Measurements from ENCODE around the gene AGTRAP. TPM values are rescaled to one million over a fixed set of nuclear protein-coding genes. Genes with fewer than 3 reads are reported as not detected.

The AGTRAP gene
- total and polyA plus RNA-seq, 2 of the 8 experiments (the other 6 are each of a cell fraction or from before 2014, with no cell fraction given), result 69.7 to 192 TPM

- no peak overlapping the region for H4K8ac ChIP-seq (ENCODE audit: extremely low read depth, insufficient read depth, low read length)
- no peak overlapping the region for H3K14ac ChIP-seq (ENCODE audit: insufficient read length)
- no peak overlapping the region for H2BK5ac ChIP-seq (ENCODE audit: low read depth, low read length)
- H4K20me1 ChIP-seq (replicated peaks in 1 of 2; ENCODE audit: control insufficient read depth in 1 of 2, insufficient read depth in 2 of 2, low read length in 2 of 2), result peaks cover 0 to 2% of the 10 kb centered on the region in 2 experiments
- H2BK15ac ChIP-seq (ENCODE audit: low read length), result no peak overlapping the region
- H3K23ac ChIP-seq (ENCODE audit: insufficient read length), result no peak overlapping the region
- H3K79me1 ChIP-seq (ENCODE audit: low read depth, low read length), result peaks cover 2% of the 10 kb centered on the region; the same call in 1 of the 2 replicates
- no peaks in the 10 kb centered on the region for H3K9me3 ChIP-seq (ENCODE audit: insufficient read depth in 2 of 2, low read depth in 1 of 2, low read length in 1 of 2)
- 82% methylated on average over 15 of the region's 15 CpGs; no CpG with 5 or more reads in 1 of the 2 experiments for whole genome bisulfite sequencing, 2 experiments (ENCODE audit: extremely low coverage in 1 of 2, insufficient coverage in 1 of 2, insufficient read length in 1 of 2, insufficient replicate concordance in 2 of 2, low coverage in 1 of 2, low lambda C conversion rate in 2 of 2, missing lambda C conversion rate in 1 of 2)
- no peak overlapping the region for H2BK20ac ChIP-seq (ENCODE audit: low read length)
- no peak overlapping the region for H3K56ac ChIP-seq (replicated peaks; ENCODE audit: insufficient read length, low read depth, low read length)
- no peak overlapping the region for H2BK120ac ChIP-seq (replicated peaks; ENCODE audit: low read depth, low read length)
- no peak for TF ChIP-seq NANOG (IDR thresholded peaks at IDR 0.05; ENCODE audit: insufficient read depth, low read depth, low read length, poor library complexity, severe bottlenecking)
- TF ChIP-seq KDM4A (IDR thresholded peaks at IDR 0.05; ENCODE audit: low read depth, low read length, severe bottlenecking), result no peak
- TF ChIP-seq ATF3 (IDR thresholded peaks at IDR 0.05; ENCODE audit: insufficient read depth, low read depth, low read length), result no peak
- no peak for TF ChIP-seq ASH2L (IDR thresholded peaks at IDR 0.05; ENCODE audit: low read length)
- TF ChIP-seq TEAD4 (IDR thresholded peaks at IDR 0.05; ENCODE audit: low read depth, low read length), result no peak
- TF ChIP-seq SUZ12 (IDR thresholded peaks at IDR 0.05; ENCODE audit: low read length), result no peak
- no peak for TF ChIP-seq RBBP5 (IDR thresholded peaks at IDR 0.05; ENCODE audit: borderline replicate concordance, low read depth, low read length)
- TF ChIP-seq POLR2AphosphoS5 (IDR thresholded peaks at IDR 0.05; ENCODE audit: low read depth, low read length), result no peak
- TF ChIP-seq, protein P1, sequence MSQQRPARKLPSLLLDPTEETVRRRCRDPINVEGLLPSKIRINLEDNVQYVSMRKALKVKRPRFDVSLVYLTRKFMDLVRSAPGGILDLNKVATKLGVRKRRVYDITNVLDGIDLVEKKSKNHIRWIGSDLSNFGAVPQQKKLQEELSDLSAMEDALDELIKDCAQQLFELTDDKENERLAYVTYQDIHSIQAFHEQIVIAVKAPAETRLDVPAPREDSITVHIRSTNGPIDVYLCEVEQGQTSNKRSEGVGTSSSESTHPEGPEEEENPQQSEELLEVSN (IDR thresholded peaks at IDR 0.05), result no peak
- TF ChIP-seq BACH1 (IDR thresholded peaks at IDR 0.05; ENCODE audit: low read length), result no peak
- no peak overlapping the region for H4K5ac ChIP-seq (ENCODE audit: insufficient read length, low read depth, low read length)
- no peak overlapping the region for H3K18ac ChIP-seq (ENCODE audit: extremely low read depth, low read length)
- no peak overlapping the region for H3K4ac ChIP-seq (replicated peaks; ENCODE audit: insufficient read length, low read depth, low read length)
- no peak overlapping the region for H3K4me2 ChIP-seq (ENCODE audit: insufficient read depth in 1 of 2, low read depth in 2 of 2, low read length in 2 of 2)
- DNase-seq (ENCODE audit: low read depth in 1 of 2, low spot score in 2 of 2) (no peak), FAIRE-seq (no peak)
- peaks cover 0 to 9% of the 10 kb centered on the region in 2 experiments; a peak in 1 of 4 replicates for H3K79me2 ChIP-seq (ENCODE audit: control insufficient read depth in 1 of 2, insufficient read depth in 2 of 2, low read length in 2 of 2)
- no peak overlapping the region for H3K4me3 ChIP-seq (ENCODE audit: extremely low read depth in 1 of 4, insufficient read depth in 2 of 4, low read depth in 3 of 4, low read length in 4 of 4)
- H3K36me3 ChIP-seq (ENCODE audit: control insufficient read depth in 2 of 4, insufficient read depth in 4 of 4, low read length in 3 of 4), result no peaks in the 10 kb centered on the region
- no peak overlapping the region for H2AFZ ChIP-seq (ENCODE audit: low read length)
- H3K9ac ChIP-seq (replicated peaks in 1 of 4; ENCODE audit: extremely low read depth in 1 of 4, low read depth in 3 of 4, low read length in 3 of 4), result no peak overlapping the region
- H3K4me1 ChIP-seq (replicated peaks in 1 of 4; ENCODE audit: control insufficient read depth in 3 of 4, insufficient read depth in 4 of 4, low read length in 3 of 4), result peaks cover 4 to 26% (median 8%) of the 10 kb centered on the region in 4 experiments
- H3K27me3 ChIP-seq (replicated peaks in 1 of 4; ENCODE audit: control insufficient read depth in 3 of 4, extremely low read depth in 1 of 4, insufficient read depth in 3 of 4, low read length in 3 of 4), result no peaks in the 10 kb centered on the region
- H2AK5ac ChIP-seq (ENCODE audit: low read depth, low read length), result peak overlapping the region; percentile 28; the same call in 1 of the 2 replicates
- no peak overlapping the region for H3K27ac ChIP-seq (ENCODE audit: low read depth, low read length)
- CTCF ChIA-PET (ENCODE audit: partially characterized antibody), result interaction anchor here (0.7 to 2.9 kb wide), 9 partner anchors 10 to 98 kb away, joined by 3 to 17 read pairs (median 4); no protein-coding TSS in a partner anchor
- no peak overlapping the region for H2BK12ac ChIP-seq (ENCODE audit: low read depth, low read length)
- no peak overlapping the region for H4K91ac ChIP-seq (replicated peaks; ENCODE audit: insufficient read length, low read length)
- peaks cover 10% of the 10 kb centered on the region for H3K23me2 ChIP-seq (ENCODE audit: low read depth, low read length)
- POLR2A ChIA-PET (ENCODE audit: partially characterized antibody), result interaction anchor here (1.0 to 1.9 kb wide), 6 partner anchors 8 to 169 kb away, joined by 3 to 7 read pairs (median 4); no protein-coding TSS in a partner anchor
Observed at GRCh38 chr1:11740258-11741192, 4.6 kb downstream of the AGTRAP start.

Measured in H1 (cell line).